Osteoblast (primary cell): ENCODE measurements around the gene ANGEL2. TPM values are rescaled to one million over a fixed set of nuclear protein-coding genes. Genes with fewer than 3 reads are reported as not detected.

Source experiments
- DNase-seq: peaks from one replicate; pipeline ENCODE4 v3.0.0; 2011; ENCODE audit warnings: low spot score, mixed read lengths; ENCODE audit not compliant: insufficient read length; ENCODE audit errors: missing footprints
- H2AFZ ChIP-seq: 2 replicates; pipeline ENCODE4 v1.6.0; 2011; ENCODE audit warnings: mild to moderate bottlenecking, low read length
- H3K27ac ChIP-seq: 2 replicates; pipeline ENCODE4 v1.5.1; 2011; ENCODE audit warnings: mild to moderate bottlenecking, low read depth, low read length, moderate library complexity
- H3K27me3 ChIP-seq: 2 replicates; pipeline ENCODE4 v1.6.0; 2012; ENCODE audit warnings: mild to moderate bottlenecking, control low read depth, inconsistent platforms, low read length, moderate library complexity; ENCODE audit not compliant: insufficient read depth
- H3K36me3 ChIP-seq: 2 replicates; pipeline ENCODE4 v1.5.1; 2011; ENCODE audit warnings: mild to moderate bottlenecking, low read length, control low read depth, moderate library complexity; ENCODE audit not compliant: insufficient read depth
- H3K4me1 ChIP-seq: 2 replicates; pipeline ENCODE4 v1.5.1; 2011; ENCODE audit warnings: mild to moderate bottlenecking, low read length, control low read depth, moderate library complexity; ENCODE audit not compliant: insufficient read depth
- H3K4me2 ChIP-seq: 2 replicates; pipeline ENCODE4 v1.6.0; 2011; ENCODE audit warnings: mild to moderate bottlenecking, low read length; ENCODE audit not compliant: insufficient read depth
- H3K4me3 ChIP-seq: fragments of 200-600 bp; sonication (generic); 3 replicates; pipeline ENCODE4 v1.5.1; 2012; ENCODE audit warnings: mild to moderate bottlenecking, low read length, inconsistent platforms; ENCODE audit not compliant: insufficient read depth
- H3K79me2 ChIP-seq: 2 replicates; pipeline ENCODE4 v1.6.0; 2012; ENCODE audit warnings: mild to moderate bottlenecking, low read length, control low read depth, inconsistent platforms; ENCODE audit not compliant: insufficient read depth
- H3K9me3 ChIP-seq: 2 replicates; pipeline ENCODE4 v1.5.1; 2011; ENCODE audit warnings: low read depth, low read length, control low read depth
- H4K20me1 ChIP-seq: 2 replicates; pipeline ENCODE4 v1.6.0; 2012; ENCODE audit warnings: mild to moderate bottlenecking, low read length, control low read depth; ENCODE audit not compliant: insufficient read depth
- total RNA-seq: library from RNA; depleted of rRNA; stranded (reverse); fragments of >200 nt; gene quantifications from 2 replicates; pipeline ENCODE4 v1.2.3, GENCODE V29; 2012
- TF ChIP-seq, protein P1 (sequence below): IDR thresholded peaks from 2 replicates; pipeline ENCODE4 v1.5.1; 2011; ENCODE audit warnings: mild to moderate bottlenecking, low read depth, low read length, moderate library complexity; ENCODE audit errors: extremely low read depth

ANGEL2 gene
- total RNA-seq, 1 donor = 46.3 TPM

DNA sequence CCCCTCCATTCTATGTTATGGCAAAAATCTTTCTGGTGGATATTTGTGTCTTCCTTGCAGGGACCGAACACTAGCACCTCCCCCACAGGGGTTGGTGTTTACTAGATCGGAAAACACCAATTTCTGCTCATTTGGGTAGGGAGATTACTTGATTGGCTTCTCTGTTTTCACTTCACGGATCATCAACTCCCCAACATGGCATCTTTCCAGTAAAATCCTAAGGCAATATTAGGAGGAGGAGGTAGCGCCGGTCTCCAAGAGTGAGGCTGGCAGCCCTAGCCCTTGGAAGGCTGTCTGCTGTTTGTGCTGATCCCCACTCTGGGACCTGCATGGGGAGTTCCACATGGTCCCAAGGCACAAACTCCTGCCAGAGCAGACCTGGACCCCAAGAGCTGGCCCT lies 53.2 kb downstream of the ANGEL2 start:
- Histone ChIP-seq H4K20me1 (no peaks in the 10 kb centered on the region), H2AFZ (no peak overlapping the region), H3K79me2 (no peaks in the 10 kb centered on the region), H3K4me2 (no peak overlapping the region), H3K27me3 (no peaks in the 10 kb centered on the region), H3K4me1 (peaks cover 6% of the 10 kb centered on the region), H3K4me3 (no peak overlapping the region), H3K36me3 (no peaks in the 10 kb centered on the region), H3K27ac (no peak overlapping the region), H3K9me3 (no peaks in the 10 kb centered on the region)
- DNase-seq = no peak
- TF ChIP-seq, protein P1, sequence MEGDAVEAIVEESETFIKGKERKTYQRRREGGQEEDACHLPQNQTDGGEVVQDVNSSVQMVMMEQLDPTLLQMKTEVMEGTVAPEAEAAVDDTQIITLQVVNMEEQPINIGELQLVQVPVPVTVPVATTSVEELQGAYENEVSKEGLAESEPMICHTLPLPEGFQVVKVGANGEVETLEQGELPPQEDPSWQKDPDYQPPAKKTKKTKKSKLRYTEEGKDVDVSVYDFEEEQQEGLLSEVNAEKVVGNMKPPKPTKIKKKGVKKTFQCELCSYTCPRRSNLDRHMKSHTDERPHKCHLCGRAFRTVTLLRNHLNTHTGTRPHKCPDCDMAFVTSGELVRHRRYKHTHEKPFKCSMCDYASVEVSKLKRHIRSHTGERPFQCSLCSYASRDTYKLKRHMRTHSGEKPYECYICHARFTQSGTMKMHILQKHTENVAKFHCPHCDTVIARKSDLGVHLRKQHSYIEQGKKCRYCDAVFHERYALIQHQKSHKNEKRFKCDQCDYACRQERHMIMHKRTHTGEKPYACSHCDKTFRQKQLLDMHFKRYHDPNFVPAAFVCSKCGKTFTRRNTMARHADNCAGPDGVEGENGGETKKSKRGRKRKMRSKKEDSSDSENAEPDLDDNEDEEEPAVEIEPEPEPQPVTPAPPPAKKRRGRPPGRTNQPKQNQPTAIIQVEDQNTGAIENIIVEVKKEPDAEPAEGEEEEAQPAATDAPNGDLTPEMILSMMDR = no peak

DNA sequence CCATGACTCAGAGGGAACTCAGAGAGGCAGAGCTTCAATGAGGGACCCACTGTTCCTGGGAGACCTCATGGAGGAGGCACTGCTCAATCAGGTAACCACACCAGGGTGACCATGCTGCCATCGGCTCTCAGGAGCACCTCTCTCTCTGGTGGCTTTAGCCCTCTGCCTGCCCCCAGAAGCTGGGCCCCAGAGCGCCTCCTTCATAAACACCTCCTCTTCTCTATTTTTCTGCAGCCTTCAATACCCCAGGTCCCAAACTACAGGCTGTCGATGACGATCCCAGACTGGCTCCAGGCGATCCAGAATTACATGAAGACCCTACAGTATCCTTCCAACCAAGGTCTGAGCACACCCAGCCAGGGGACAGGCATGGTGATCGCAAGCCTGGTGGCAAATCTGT lies 54.7 kb downstream of the ANGEL2 start:
- no peaks in the 10 kb centered on the region for H4K20me1 ChIP-seq
- H3K36me3 ChIP-seq = no peaks in the 10 kb centered on the region
- no peak for DNase-seq
- no peak overlapping the region for H3K4me3 ChIP-seq
- TF ChIP-seq, protein P1 = no peak
- peaks cover 6% of the 10 kb centered on the region for H3K4me1 ChIP-seq
- H2AFZ ChIP-seq = no peak overlapping the region
- no peaks in the 10 kb centered on the region for H3K9me3 ChIP-seq
- H3K27ac ChIP-seq = no peak overlapping the region
- no peak overlapping the region for H3K4me2 ChIP-seq
- no peaks in the 10 kb centered on the region for H3K79me2 ChIP-seq
- peaks cover 5% of the 10 kb centered on the region for H3K27me3 ChIP-seq

DNA sequence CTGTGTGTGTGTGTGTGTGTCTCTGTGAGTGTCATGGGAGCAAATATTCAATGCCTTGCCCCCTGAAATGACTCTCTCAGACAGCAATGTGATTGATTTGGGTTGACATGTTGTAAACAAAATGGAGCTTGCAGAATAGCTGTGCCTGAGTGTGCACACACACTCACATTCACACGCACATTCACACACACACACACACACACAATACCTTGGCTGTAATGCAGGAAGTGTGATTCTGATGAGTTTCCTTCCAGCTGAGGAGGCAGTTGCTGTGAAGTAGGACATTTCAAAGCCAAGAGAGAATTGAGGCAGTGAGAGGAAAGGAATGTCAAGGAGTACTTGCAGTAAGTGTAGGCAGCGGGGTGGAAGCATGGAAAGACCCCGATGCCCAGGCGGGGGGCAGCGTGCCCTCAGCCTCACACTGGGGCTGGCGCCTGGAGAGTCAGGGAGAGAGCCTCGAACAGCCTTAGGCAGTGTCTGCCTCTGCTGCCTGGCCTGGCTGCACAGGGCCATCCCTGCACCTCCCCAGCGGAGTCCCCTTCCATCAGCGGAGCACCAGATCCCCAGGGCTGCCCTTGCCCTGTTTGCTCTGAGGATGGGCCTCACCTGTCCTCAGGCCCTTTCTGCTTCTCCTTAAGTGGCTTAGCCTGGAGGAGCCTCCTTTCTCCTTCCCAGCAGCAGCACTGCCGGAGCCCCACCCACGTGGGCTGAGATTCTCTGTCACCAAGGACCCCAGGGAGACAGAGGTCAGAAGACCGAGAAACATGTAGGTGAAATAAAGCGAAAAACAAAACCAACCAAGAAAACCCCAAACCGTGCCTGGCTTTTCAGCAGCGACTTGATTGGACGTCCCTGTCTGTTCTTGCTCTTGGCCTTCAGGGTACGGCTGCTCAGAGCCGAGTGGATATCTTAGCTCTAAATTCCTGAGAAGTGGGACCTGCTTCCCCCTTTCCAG lies 56.1 kb downstream of the ANGEL2 start:
- Histone ChIP-seq H4K20me1 (no peaks in the 10 kb centered on the region), H3K79me2 (no peaks in the 10 kb centered on the region), H3K4me1 (peaks cover 6% of the 10 kb centered on the region), H3K4me3 (no peak overlapping the region), H3K36me3 (no peaks in the 10 kb centered on the region), H3K9me3 (no peaks in the 10 kb centered on the region), H3K27ac (no peak overlapping the region), H2AFZ (no peak overlapping the region), H3K4me2 (no peak overlapping the region), H3K27me3 (peaks cover 8% of the 10 kb centered on the region)
- DNase-seq = no peak
- TF ChIP-seq, protein P1 = no peak

DNA sequence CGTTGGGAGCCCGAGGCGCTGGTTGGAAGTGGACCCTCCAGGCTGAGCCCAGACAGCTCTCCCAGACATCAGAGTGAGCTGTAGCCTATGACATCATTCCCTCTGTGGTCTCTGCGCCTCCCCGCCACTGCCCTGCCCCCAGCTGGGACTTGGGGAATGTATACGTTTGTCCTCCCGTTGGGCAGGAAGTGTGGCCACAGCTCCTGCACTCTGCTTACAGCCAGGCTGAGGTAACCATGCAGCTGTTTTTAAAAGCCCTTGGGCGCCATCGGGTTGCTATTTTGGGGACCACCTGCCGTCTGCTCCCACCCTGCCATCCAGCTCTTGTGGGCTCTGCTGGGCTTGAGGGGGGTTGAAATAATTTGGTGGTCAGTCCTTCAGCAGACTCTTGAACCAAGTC lies 57.5 kb downstream of the ANGEL2 start:
- peaks cover 6% of the 10 kb centered on the region for H3K4me1 ChIP-seq
- TF ChIP-seq, protein P1 = no peak
- no peaks in the 10 kb centered on the region for H3K9me3 ChIP-seq
- no peaks in the 10 kb centered on the region for H3K79me2 ChIP-seq
- H3K27me3 ChIP-seq = peaks cover 8% of the 10 kb centered on the region
- H3K4me3 ChIP-seq = no peak overlapping the region
- no peaks in the 10 kb centered on the region for H4K20me1 ChIP-seq
- no peak for DNase-seq
- no peaks in the 10 kb centered on the region for H3K36me3 ChIP-seq
- no peak overlapping the region for H3K4me2 ChIP-seq
- no peak overlapping the region for H2AFZ ChIP-seq
- no peak overlapping the region for H3K27ac ChIP-seq
